Activated naive CD4-positive, alpha-beta T cell (primary cell): ENCODE results near the gene MRPL32.
"Not testable (repeated sequence)": the region's sequence is repeated elsewhere in the genome, so short reads cannot be mapped to it uniquely, and the experiment has no call there.

Experiments used
- DNase-seq, 4 experiments: peaks; one replicate each; lab custom pipeline; 2025; lab: John Stamatoyannopoulos, UW

The MRPL32 gene

GRCh38 chr7:42931834-42932651 is at the start of gene MRPL32, which contains the start of gene PSMA2:
Gene MRPL32 (plus strand): TSS chr7:42932376. CDS start chr7:42932387, 11 bp downstream.
Gene PSMA2 (minus strand): TSS chr7:42932174. CDS start chr7:42932158, 16 bp downstream.
- DNase-seq = peak; percentile 71 to 89 (median 87)

GRCh38 chr7:42883950-42884349 is 48.2 kb upstream of the MRPL32 start:
- no peak for DNase-seq

GRCh38 chr7:42885183-42885582 is 47.0 kb upstream of the MRPL32 start:
- not testable (repeated sequence) for DNase-seq

- DNase-seq = no peak
Observed at GRCh38 chr7:42886129-42886528, 46.0 kb upstream of the MRPL32 start.

GRCh38 chr7:42886893-42887505 is 45.2 kb upstream of the MRPL32 start:
- no peak for DNase-seq

- DNase-seq = no peak
Observed at GRCh38 chr7:42893346-42894240, 38.6 kb upstream of the MRPL32 start.

GRCh38 chr7:42900842-42901241 is 31.3 kb upstream of the MRPL32 start:
- no peak for DNase-seq

GRCh38 chr7:42902331-42902730 is 29.8 kb upstream of the MRPL32 start:
- DNase-seq = no peak

GRCh38 chr7:42906181-42906580 is 26.0 kb upstream of the MRPL32 start:
- DNase-seq = no peak

- no peak for DNase-seq
Observed at GRCh38 chr7:42907316-42907715, 24.9 kb upstream of the MRPL32 start.

GRCh38 chr7:42910306-42910705 is 21.9 kb upstream of the MRPL32 start:
- no peak for DNase-seq

- DNase-seq = peak; percentile 88 to 94 (median 91)
Observed at GRCh38 chr7:42911454-42912447, 20.4 kb upstream of the MRPL32 start, which contains the start of gene C7orf25. Gene C7orf25 (minus strand): TSS chr7:42912070. CDS start chr7:42910900, 1,170 bp downstream.

- no peak for DNase-seq
Observed at GRCh38 chr7:42913591-42913990, 18.6 kb upstream of the MRPL32 start.

GRCh38 chr7:42914009-42914408 is 18.2 kb upstream of the MRPL32 start:
- no peak for DNase-seq

- no peak for DNase-seq
Observed at GRCh38 chr7:42914421-42915045, 17.6 kb upstream of the MRPL32 start.

GRCh38 chr7:42915356-42915755 is 16.8 kb upstream of the MRPL32 start:
- DNase-seq = no peak

GRCh38 chr7:42922017-42922753 is 10.0 kb upstream of the MRPL32 start:
- DNase-seq = no peak

- DNase-seq = no peak
Observed at GRCh38 chr7:42924223-42924838, 7.8 kb upstream of the MRPL32 start.

GRCh38 chr7:42925630-42926029 is 6.5 kb upstream of the MRPL32 start:
- no peak for DNase-seq
